GM18870 (cell line): ENCODE results near the gene CRYGN.

Experiments
- ATAC-seq: cut with Tn5 transposase; IDR thresholded peaks from one replicate; pipeline ENCODE4 v1.9.1; 2021; ENCODE audit warnings: moderate library complexity; ENCODE audit not compliant: unreplicated experiment

Gene CRYGN

DNA sequence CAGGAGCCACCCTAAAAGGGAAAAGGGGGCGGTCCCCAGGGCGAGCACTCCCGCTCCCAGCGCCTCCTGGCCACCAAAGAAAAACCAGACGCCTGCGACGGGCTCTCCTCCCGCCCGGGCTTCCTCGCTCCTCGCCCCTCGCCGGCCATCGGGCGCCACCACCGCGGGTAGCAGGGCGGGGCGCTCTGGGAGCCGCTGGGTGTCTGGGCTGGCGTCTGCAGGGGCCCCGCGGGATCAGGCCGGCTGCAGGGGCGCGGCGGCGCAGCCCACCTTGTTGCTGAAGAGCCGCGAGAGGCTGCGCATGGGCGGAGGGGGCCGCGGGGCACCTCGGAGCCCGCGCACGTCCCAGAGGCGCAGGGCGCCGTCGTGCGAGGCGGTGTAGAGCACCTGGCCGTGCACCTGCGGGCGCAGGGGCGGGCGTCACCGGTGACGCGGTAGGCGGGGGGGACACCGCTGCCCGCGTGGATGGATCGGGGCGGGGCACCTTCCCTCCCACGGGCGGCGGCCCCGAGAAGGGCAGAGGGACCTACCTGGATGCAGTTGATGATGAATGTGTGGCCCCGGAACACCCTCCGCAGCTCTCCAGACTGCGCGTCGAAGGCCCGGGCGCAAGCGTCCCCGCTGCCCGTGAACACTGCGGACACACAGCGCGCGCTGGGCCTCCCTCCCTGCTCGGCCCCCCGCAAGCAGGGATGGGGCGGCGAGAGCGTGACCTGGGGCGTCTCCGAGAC, 58.4 kb downstream of the CRYGN start:
- ATAC-seq = no peak

DNA sequence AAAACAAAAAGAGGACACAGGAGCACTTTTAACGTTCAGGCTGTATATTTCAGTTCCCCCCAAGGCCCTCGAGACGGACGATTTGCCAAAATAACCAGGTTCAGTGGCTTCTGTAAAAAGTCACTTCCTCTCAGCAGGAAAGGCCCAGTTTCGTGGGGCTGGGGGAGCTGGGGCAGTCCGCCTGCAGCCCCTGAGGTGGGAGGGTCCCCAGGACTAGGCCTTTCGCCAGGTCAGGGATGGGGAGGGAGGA, 58.9 kb downstream of the CRYGN start:
- ATAC-seq = no peak

DNA sequence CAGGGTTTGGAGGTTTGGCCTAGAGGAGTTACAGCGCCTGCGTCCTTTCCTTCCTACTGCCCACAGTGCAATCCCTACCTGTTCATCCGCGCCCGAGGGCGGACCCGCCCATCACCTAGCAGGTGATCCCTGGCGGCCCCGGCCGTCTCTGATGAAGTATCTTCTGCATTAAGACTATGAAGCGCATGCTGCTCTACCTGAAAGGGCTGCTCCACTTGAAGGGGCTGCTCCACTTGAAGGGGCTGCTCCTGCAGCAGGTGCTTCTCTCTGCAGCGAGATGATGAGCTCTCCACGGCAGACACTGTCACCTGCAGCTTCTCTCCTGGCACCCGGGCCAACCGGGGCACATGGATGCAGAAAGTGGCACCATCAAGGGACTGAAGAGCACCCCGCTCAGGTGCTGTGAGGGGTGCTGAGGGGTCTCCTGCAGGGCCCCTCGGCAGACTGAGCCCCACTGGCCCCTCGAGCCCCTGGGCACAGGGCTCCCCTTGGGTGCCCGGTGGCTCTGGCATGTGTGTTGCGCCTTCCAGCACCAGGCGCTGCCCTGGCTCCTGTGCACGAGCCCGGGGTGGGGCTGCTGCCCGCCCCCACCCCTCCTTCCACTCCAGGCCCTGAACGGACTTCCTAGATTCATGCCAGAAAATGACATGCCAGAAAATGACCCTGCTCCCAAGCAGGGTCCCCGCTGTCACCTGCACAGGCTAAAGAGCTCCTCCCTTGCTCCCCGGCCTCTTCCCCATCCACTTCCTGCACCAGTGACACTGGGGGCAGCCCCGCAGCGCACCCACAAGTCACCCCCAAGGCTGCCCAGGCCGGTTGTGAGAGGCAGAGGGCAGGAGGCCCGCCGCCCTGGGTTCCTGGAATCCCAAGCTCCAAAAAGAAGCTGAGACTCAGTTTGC, 59.5 kb downstream of the CRYGN start:
- ATAC-seq = no peak

DNA sequence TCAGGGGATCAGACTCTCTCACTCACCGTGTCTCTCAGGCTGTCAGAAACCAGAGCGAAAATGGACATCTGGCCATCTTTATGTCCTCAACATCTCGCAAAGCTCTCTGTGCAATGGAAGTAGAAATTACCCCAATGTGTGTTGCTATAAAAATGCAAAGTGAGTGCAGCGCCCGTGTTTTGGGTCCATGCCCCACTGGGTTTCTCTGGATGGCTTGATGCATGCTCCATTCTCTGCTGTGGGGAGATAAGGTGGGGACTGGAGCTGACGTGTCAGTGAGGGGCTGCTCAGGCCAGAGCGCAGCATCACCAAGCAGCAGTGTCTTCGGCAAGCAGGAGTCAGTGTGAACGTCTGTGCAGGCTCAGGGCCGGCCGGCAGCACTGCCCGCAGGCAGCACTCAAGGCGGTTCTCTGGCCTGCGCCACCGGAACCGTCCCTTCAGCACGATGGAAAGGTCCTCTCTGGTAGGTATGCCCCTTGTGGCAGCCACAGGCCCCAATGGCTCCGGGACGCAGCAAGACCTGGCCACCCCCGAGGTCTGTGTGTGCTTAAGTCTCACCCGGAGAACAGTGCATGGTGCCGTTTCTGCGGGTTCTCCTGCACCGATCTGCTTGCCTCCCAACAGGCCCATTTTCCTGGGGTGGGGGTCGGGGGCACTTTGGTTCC, 60.3 kb downstream of the CRYGN start:
- no peak for ATAC-seq

DNA sequence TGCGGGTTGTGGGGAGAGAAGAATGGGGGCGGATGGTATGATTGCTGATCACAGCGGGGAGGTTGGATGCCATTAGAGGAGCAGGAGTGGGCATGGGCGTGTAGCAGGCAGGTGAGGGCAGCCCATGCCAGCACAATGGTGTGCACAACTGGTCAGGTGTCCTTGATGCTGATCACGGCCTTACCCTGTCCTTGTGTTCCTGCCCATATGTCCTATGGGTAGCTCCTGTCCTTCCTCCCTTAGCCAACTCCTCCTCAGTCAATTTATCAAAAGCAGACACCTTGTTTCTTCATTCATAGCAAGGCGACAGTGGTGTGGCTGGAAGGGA, 60.8 kb downstream of the CRYGN start:
- ATAC-seq = no peak
